SKM-1 treated with dmso at 0.1 percent for 144 hours (cell line): Measurements from ENCODE around the gene PDE4D.
"Not testable (repeated sequence)": the region's sequence is repeated elsewhere in the genome, so short reads cannot be mapped to it uniquely, and the experiment has no call there.

Source experiments
- DNase-seq: peaks from one replicate; lab custom pipeline; 2025; ENCODE audit not compliant: unreplicated experiment; lab: John Stamatoyannopoulos, UW

PDE4D gene

DNA sequence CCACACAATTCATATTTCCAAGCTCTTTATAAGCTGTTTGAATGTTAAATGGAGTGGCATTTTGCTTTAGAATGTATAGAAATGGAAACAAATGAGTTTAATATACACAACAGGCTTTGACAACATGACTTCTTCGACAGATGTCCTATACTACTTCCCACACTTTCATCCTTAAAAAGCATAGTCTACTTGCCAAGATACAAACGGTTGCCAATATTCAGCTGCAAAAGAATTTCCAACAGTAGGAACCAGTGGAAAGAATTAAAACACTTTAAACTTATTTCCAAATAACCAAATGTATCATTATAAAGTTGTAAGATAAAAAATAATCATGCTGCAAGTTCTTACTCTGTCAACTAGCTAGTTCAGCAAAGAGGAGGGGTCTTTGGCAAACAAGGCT lies 456.4 kb downstream of the PDE4D start:
- DNase-seq, result no peak

DNA sequence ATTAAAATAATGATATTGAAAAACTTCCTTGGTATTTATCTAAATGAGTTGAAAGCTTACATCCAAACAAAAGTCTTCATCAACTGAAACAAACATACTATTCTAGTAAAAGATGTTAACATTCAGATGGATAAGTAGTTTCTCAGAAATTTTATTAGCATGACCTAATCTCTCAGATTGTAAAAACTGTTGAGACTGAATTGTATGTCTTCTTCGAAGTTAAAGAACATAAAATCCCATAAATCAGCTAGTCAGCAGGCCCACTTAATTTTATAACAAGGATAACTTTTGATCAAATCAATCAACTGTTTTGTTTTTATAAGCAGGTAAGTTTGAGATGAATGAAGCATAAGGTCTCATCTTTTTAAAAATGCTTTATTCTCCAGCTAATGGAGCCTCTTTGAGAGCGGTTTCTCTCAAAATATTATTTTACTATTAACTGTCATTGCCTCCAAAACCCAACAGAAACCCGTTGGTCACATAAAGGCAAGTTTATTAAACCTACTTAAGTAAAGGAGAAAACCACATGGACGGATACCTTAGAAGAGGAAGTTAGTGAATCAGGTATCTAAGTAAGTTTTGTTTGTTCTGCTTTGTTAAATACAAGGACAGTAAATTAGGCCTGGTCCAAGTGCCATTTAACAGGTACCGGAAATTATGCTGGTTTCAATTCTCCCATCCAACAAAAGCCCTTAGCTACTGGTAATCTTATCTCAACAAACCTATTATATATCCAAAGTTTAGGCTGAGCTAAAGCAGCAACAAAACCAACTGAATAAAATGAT lies 457.0 kb downstream of the PDE4D start:
- no peak for DNase-seq

DNA sequence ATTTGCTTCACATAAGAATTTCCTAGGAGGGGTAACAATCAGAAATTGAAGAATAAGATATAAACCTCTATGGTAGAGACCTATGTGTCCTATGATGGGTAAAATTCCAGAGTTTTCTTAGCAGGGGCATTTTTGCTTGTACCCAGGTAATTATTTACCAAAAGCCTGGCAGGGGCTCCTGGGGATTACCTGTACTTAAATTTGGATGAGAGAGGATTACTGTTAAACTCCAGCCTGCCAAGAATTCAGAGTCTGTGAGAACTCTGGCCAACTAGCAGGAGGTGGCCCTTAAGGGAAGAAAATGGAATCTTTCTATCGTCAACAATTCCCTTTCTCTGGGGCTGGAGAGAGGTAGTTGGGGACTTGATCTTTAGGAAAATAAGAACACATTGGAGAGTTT lies 460.4 kb downstream of the PDE4D start:
- DNase-seq, result no peak

DNA sequence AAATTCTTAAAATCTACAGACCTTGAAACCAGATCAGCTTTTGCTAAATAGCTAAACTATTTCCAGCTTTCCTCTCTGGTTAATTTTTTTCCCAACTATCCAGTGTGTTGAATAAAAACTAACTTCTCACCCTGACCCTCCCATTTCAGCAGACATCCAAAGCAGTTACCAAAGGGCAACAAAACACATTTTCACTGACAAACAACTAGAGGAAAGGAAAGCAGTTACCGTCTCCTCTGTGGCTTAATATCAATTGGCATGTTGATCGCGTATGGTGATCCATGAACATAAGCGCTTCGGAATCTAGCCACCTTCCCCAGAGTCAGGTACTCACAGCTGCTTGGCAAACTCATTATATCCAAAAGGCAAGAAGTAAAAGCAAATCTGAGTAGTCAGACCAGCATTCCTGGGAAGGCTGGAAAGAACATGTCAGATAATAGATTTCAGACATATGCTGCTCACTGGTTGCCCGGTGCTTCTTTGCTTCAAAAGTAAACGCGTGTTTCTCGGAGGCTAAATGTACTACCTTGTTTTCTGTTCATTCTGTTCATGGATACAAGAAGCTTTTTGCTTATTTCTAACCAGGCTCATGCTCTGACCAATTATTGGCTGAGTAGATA lies 463.4 kb downstream of the PDE4D start:
- no peak for DNase-seq

DNA sequence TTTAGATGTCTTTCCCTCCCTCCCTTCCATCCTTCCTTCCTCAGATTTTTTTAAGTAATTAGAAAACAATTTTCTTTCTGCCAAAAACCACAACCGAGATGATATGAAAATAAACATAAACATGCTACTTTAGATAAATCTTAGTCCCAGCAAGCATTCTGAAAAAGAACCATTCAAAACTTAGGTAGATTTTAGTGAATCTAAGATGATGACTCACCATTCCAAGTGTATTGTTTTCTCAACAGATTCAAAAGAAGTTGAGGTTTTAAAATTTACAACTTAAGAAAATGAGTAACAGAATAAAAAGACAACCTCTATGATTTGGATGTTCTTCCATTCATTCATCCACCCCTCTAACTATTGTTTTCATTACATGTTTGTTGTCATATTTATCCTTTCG lies 465.1 kb downstream of the PDE4D start:
- no peak for DNase-seq

DNA sequence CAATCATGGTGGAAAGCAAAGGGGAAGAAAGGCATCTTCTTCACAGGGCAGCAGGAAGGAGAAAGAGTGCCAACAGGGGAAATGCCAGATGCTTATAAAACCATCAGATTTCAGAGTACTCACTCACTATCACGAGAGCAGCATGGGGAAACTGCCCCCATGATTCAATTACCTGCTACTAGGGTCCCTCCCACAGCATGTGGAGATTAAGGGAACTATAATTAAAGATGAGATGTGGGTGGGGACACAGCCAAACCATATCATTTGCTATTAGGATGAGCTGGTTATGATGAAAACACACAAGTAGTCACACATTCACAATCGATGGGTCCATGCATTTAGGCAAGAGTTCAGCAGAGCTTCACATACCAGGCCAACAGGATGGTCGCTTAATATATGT lies 469.0 kb downstream of the PDE4D start:
- DNase-seq, result no peak

DNA sequence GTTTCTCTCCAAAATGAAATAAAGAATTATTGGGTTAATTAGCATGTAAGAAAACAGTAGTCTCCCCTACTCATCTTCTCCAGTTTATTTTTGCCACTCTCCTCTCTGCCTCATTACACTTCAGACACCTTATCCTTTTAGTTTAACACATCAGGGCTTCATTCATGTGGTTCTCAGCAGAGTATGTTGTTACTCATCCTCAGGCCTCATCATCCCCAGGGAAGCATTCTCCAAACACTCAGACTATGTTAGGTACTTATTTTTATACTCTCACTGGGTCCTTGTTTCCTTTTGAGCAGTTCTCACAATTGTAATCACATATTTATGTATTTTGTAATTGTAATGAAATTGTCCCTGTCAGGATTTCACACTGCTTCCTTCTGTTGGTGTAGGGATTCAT lies 470.5 kb downstream of the PDE4D start:
- no peak for DNase-seq

DNA sequence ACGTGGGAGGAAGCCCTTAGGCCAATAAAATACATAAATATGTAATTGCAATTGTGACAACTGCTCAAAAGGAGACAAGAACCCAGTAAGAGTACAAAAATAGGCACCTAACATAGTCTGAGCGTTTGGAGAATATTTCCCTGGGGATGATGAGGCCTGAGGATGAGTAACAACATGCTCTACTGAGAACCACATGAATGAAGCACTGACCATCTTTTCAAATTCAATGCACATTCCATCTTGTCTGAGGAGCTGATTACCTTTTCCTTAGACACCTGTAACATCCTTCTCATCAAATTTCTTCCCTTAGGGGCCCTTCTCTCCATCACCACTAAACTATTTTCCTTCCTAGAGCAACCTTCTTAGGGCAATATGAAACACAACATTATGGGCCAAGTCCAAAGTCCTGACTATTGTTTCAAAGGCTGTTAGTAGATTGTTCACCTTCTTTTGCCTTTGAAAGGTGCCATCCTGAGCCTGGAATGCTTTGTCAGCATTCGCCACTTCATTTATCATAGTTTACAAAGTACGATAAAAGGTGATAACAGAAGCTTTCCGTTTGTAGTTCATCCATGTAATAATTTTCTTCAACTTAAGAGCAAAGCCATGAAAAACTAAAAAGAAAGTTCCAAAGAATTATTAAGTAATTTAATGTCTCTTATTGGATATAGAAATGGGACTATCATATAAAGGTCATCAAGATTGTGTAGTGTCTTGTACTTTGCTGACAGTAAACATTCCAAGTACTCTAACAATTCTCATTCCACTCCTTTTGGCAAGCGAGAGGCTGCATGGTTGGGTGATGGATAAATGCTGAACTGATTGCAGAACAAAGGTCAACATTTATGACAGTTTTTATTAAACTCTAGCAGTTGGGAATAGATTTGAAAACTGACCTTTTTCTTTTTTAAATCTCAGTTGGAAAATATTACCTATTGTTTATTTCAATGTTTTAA lies 471.3 kb downstream of the PDE4D start:
- DNase-seq, result no peak

DNA sequence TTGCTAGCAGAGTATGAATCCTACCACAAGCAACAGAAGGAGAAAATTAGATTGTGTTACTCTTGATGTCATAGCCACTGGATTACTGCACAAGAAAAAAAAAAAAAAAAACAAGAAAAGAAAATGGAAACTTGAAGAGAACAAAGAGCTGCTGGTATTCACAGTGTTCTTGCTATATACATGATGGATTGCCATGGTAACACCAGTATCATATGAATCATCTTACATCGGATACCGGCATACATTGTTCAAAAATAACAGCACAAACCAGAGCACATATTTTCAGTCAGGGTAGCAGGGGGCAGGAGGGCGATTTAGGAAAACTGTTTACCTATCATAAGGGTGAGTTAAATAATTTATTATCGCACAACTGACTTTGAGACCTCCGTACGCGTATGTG lies 472.9 kb downstream of the PDE4D start:
- no peak for DNase-seq

DNA sequence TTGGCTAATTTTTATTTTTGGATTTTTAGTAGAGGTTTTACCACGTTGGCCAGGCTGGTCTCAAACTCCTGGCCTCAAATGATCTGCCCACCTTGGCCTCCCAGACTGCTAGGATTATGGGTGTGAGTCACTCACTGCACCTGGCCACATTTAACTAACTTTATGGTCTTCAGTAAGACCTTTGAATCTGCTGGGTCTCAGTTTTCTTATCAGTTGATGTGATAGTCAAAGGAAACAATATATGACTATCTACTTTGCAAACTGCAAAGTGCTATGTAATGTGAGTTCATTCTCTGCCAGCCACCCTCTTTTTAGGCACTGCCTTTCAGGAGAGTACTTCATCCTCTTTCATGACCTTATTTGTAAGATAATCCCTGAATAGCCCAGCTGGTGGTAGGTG lies 474.7 kb downstream of the PDE4D start:
- no peak for DNase-seq

DNA sequence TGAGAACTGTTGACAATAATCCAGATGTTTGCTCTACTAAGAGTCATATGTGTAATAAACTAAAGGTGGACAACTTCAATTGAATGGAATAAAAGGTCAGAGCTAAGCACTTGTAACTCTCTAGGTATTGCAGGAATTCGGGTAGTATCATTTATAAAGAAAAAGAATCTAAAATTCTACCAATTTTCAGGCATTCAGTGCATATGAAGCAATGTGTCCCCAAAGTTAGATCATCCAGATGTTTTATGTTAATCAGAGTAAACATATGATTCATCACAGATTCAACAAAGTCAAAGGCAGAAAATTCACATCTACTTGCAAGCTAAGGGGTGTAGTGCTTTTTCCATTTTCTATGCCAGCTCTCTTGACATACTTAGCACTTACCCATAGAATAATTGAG lies 477.1 kb downstream of the PDE4D start:
- DNase-seq, result no peak

DNA sequence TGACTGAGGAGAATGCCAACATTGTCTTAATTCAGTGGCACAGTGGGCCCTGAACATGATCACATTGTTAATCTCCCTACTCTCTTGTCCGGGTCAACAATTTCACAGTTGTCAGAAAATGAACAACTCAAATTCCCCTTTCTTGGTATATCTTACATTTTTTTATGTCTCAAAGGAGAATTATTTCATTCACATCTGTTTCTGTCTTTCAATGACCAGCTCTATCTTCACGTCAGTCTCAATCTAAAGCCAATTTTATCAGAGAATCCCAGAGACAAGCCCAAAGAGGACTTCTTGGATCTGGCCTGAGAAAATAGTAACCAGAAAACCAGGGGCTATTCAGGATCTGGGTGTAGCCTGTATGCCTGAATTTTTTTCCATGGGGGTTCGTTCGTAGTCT lies 477.5 kb downstream of the PDE4D start:
- DNase-seq, result no peak

DNA sequence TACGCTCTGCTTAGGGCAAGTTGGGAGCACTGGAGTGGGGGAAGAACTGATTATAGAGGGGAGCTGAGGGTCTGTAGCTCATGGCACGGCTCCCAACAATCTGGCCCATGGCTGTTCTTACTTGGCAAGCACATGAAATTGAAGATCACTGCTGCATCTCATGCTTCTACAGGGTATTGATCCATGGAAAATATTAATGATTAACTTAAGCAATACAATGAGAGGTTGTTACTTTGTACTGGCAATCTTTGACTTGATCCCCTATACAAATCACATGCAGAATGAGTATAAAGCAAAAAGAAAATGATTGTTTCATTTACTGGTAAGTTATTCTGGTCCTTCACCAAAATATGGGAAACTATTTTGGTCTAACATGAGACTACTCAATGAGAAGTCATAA lies 481.1 kb downstream of the PDE4D start:
- no peak for DNase-seq

DNA sequence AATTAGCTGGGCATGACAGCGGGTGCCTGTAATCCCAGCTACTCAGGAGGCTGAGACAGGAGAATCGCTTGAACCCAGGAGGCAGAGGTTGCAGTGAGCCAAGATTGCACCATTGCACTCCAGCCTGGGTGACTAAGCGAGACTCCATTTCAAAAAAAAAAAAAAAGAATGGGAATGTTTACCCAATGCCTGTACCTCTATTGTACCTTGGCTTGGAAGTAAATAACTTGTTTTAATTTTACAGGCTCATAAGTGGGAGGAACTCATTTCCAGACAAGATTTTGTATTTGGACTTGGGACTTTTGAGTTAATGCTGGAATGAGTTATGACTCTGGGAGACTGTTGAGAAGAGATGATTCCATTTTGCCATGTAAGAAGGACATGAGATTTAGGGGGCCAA lies 484.5 kb downstream of the PDE4D start:
- DNase-seq, result not testable (repeated sequence)

DNA sequence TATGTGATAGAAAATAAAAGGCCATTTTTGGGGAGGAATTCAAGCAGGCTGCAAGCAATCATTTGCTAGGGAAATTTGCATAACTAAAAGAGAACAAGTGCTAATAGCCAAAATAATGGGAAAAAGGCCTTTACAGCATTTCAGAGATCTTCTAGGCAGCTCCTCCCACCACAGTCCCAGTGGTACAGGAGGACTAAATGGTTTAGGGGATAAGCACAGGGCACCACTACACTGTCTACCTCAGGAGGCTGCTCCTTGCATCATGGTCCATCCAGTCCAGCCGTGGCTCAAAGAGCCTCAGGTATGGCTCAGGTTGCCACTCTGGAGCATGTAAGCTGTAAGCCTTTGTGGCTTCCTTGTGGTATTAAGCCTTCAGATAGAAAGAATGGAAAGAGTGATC lies 485.6 kb downstream of the PDE4D start:
- no peak for DNase-seq

DNA sequence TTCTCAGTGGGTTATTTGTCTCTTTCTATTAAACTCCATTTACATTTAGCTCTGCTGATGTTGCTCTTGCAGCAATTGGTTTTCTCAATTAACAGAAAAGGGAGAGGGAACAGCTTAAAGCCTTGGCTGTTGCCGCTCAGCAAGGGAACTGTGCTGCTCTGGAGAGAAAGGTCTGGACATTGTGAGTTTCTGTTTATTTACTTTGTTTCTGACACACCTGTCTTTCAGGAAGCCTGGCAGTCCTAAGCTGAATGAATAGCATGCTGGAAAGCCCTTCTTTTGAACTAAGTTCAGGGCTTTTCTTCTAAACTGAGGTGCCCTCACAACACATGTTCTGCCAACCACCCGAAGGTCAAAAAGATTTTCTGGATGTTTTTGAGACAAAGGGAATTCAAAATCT lies 491.9 kb downstream of the PDE4D start:
- no peak for DNase-seq

DNA sequence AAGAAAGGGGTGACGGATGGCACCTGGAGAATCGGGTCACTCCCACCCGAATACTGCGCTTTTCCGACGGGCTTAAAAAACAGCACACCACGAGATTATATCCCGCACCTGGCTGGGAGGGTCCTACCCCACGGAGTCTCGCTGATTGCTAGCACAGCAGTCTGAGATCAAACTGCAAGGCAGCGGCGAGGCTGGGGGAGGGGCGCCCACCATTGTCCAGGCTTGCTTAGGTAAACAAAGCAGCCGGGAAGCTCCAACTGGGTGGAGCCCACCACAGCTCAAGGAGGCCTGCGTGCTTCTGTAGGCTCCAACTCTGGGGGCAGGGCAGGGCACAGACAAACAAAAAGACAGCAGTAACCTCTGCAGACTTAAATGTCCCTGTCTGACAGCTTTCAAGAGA lies 498.6 kb downstream of the PDE4D start:
- not testable (repeated sequence) for DNase-seq

DNA sequence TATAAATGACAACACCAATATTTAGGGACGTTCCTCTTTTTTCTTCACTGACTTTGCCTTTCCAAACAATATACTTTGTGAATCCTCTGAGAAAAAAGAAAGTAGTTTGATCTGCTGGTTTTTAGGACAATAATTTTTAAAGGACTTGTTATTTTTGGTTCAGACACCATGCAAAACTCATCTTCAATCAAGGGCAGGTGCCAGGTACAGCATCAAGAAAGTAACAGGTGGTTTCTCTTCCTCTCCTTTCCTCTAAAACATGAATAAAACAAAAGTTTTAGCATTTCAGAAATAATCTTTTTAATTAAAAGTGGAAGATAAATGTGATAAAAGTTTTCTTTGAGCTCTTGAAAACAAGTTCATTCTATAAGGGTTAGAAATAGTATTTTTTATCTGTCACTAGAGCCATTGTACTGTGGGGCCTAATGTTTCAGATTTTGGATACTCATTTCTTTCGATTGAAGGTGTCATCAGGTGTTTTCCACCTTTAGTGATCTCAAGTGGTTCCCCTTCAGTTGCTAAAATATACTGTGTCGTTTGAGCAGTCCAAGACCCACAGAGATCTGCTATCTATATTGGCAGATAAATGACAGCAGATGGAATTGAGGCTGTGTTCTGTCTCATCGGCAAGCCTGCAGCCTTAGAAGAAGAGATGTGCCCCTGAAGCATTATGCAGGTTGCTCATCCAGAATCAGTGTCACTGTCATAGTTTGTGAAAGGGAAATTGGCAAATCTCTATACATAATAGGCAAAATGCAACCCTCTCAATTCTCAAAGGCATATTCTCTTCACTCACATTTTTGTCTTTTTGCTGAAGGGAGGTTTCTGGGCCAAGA lies 499.7 kb downstream of the PDE4D start:
- DNase-seq, result no peak

DNA sequence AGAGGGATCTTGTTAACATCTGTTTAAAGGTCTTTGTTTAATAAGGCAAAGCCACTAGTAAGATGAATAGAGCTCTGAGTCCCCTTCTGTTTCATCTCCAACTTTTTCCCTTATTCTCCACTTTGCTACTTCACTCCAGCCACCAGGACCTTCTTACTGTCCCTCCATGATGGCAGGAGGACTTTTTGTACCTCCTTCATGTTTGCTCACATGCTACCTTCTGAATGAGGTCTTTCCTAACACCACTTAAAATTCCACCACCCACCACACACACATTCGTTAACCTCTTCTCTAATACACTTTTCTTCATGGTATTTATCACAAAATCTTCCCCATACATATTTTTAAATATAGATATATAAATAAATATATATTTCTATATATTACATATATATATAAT lies 501.9 kb downstream of the PDE4D start:
- DNase-seq, result no peak

DNA sequence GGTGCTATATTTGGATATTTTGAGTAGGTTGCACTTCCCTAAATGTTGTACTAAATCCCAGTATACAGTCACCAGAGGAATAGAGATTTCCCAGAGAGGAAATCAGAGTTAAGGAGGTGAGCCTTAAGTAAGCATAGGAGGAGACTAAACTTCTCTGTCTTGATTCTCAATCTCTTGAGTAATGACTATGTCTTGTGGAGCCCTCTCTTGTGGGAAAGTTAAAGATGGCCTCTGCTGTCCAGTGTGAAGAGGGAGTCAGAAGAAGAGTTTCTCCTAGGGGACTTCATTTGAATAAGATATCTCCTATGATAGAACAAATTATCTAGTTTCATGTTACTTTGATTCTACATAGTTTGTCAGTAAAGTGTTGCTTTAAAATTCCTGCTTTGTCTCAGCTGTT lies 502.5 kb downstream of the PDE4D start:
- no peak for DNase-seq

DNA sequence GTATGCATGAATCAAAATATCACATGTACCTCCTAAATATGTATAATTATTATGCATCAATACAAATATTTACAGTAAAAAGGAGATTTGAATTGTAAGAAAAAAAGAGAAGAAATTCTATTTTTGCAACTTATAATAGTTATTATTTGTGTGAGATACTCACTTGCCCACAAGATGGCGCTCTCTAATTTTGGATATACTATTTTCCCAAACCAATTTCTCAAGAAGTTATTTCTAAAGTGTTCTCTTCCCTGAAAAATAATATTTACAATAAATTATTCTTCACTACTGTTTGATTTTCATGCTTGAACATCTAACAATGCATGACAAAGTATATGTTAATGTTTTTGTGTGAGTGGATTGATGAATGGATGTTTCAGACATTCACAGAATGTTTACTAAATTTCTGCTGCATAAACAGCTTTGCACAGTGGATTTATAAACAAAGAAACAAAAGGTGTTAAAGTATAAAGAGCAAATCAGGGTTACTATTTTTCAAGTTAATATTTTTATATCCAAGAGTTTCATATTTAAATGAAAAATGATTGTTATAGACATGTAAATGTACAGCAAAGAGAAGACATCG lies 503.4 kb downstream of the PDE4D start:
- DNase-seq, result peak; percentile 25
